Natural killer cell (primary cell): ENCODE data around the gene ALK. TPM values are rescaled to one million over a fixed set of nuclear protein-coding genes. Genes with fewer than 3 reads are reported as not detected.

Experiments
- ATAC-seq, 3 donors: fragments of 150-1000 bp in 2 of 3; fragments of 200-7000 bp in 1 of 3; cut with Tn5 transposase; 1 replicate in 1 of 3; 2 replicates in 2 of 3; pipeline ENCODE4 v1.10.0; 2021; ENCODE audit warnings: mild to moderate bottlenecking in 2 of 3, moderate library complexity in 2 of 3
- DNase-seq, 2 donors: peaks; one replicate each; pipeline versions ENCODE4 v3.0.0 to v3.0.0-alpha.2; 2013 to 2021; ENCODE audit warnings: mixed read lengths in 1 of 2
- H3K27ac ChIP-seq: one replicate; pipeline ENCODE4 v1.5.1; 2013; ENCODE audit warnings: mild to moderate bottlenecking, low read length
- H3K27me3 ChIP-seq: one replicate; pipeline ENCODE4 v1.6.1; 2013; ENCODE audit warnings: low read length; ENCODE audit not compliant: control insufficient read depth, insufficient read depth
- H3K36me3 ChIP-seq: one replicate; pipeline ENCODE4 v1.6.1; 2013; ENCODE audit warnings: low read length; ENCODE audit not compliant: control insufficient read depth, insufficient read depth
- H3K4me1 ChIP-seq: one replicate; pipeline ENCODE4 v1.6.1; 2013; ENCODE audit warnings: low read length; ENCODE audit not compliant: control insufficient read depth, insufficient read depth
- H3K4me3 ChIP-seq: one replicate; pipeline ENCODE4 v1.5.1; 2013; ENCODE audit warnings: low read length
- H3K9me3 ChIP-seq: one replicate; pipeline ENCODE4 v1.6.1; 2013; ENCODE audit warnings: low read length; ENCODE audit not compliant: control insufficient read depth, insufficient read depth
- H3K27ac Mint-ChIP-seq, 2 donors: one replicate each; pipeline ENCODE4 v1.8.0; 2022; ENCODE audit warnings: mild to moderate bottlenecking in 2 of 2, mixed read lengths in 2 of 2, moderate library complexity in 1 of 2
- H3K27me3 Mint-ChIP-seq, 2 donors: one replicate each; pipeline ENCODE4 v1.8.0; 2022; ENCODE audit warnings: low read depth in 2 of 2, mixed read lengths in 2 of 2
- H3K36me3 Mint-ChIP-seq: one replicate; pipeline ENCODE4 v1.8.0; 2022; ENCODE audit warnings: mixed read lengths
- H3K4me1 Mint-ChIP-seq, 2 donors: one replicate each; pipeline ENCODE4 v1.8.0; 2022; ENCODE audit warnings: mixed read lengths in 2 of 2
- H3K4me3 Mint-ChIP-seq: one replicate; pipeline ENCODE4 v1.8.0; 2022; ENCODE audit warnings: mild to moderate bottlenecking, moderate library complexity, mixed read lengths
- H3K9me3 Mint-ChIP-seq, 2 donors: one replicate each; pipeline ENCODE4 v1.8.0; 2022; ENCODE audit warnings: mixed read lengths in 2 of 2
- WGBS: methylation state at CpG from one replicate; pipeline ENCODE4 v1.1.7; 2013; ENCODE audit warnings: missing lambda C conversion rate; ENCODE audit not compliant: insufficient coverage; 5-methylcytosine and 5-hydroxymethylcytosine counted together
- intact Hi-C: fragments of 100-400 bp; cut with micrococcal nuclease; formaldehyde crosslinking; loops from one replicate; pipeline ENCODE4 v1.14.2; 2022
- total RNA-seq, 4 donors: library from RNA; stranded (reverse); fragments of 120-200 nt in 1 of 4; gene quantifications; one replicate each; pipeline versions ENCODE4 v1.2.3 to v1.2.4, GENCODE V29; 2013 to 2022
- TF ChIP-seq, protein P1 (sequence below): fragments of 200-600 bp; IDR thresholded peaks from one replicate; pipeline ENCODE4 v1.8.0; 2022; ENCODE audit warnings: antibody characterized with exemption

Gene ALK
- total RNA-seq, 3 donors from 2014 or later (not counting 1 experiment from before 2014, with no cell fraction given): not detected

DNA sequence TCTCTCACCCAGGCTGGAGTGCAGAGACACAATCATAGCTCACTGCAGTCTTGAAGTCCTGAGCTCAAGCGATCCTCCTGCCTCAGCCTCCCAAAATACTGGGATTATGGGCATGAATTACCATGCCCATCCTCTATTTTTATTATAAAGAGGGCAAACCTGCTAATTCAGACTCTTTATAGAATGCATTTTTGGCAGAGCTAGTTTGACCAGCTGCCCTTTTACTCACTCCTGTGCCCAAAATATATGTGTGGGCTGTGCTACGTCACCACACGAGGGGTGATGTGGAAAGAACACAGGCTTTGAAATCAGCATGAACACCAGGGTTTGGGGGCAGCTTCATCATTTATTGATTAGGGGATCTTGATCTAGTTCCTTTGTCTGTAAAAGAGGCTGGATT lies 668.4 kb downstream of the ALK start:
- no peaks in the 10 kb centered on the region for H3K9me3 Mint-ChIP-seq
- TF ChIP-seq, protein P1, sequence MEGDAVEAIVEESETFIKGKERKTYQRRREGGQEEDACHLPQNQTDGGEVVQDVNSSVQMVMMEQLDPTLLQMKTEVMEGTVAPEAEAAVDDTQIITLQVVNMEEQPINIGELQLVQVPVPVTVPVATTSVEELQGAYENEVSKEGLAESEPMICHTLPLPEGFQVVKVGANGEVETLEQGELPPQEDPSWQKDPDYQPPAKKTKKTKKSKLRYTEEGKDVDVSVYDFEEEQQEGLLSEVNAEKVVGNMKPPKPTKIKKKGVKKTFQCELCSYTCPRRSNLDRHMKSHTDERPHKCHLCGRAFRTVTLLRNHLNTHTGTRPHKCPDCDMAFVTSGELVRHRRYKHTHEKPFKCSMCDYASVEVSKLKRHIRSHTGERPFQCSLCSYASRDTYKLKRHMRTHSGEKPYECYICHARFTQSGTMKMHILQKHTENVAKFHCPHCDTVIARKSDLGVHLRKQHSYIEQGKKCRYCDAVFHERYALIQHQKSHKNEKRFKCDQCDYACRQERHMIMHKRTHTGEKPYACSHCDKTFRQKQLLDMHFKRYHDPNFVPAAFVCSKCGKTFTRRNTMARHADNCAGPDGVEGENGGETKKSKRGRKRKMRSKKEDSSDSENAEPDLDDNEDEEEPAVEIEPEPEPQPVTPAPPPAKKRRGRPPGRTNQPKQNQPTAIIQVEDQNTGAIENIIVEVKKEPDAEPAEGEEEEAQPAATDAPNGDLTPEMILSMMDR: no peak
- Histone ChIP-seq H3K9me3 (no peaks in the 10 kb centered on the region), H3K27me3 (no peaks in the 10 kb centered on the region), H3K4me1 (no peaks in the 10 kb centered on the region), H3K36me3 (no peaks in the 10 kb centered on the region), H3K4me3 (no peak overlapping the region), H3K27ac (no peak overlapping the region)
- ATAC-seq: no peak
- H3K4me1 Mint-ChIP-seq: no peaks in the 10 kb centered on the region
- no peak for DNase-seq
- no peak overlapping the region for H3K4me3 Mint-ChIP-seq
- H3K27me3 Mint-ChIP-seq: peaks cover 12 to 26% of the 10 kb centered on the region in 2 donors
- H3K36me3 Mint-ChIP-seq: no peaks in the 10 kb centered on the region
- intact Hi-C loops: no loop called here
- 87% methylated on average over 3 of the region's 3 CpGs for WGBS
- no peak overlapping the region for H3K27ac Mint-ChIP-seq

DNA sequence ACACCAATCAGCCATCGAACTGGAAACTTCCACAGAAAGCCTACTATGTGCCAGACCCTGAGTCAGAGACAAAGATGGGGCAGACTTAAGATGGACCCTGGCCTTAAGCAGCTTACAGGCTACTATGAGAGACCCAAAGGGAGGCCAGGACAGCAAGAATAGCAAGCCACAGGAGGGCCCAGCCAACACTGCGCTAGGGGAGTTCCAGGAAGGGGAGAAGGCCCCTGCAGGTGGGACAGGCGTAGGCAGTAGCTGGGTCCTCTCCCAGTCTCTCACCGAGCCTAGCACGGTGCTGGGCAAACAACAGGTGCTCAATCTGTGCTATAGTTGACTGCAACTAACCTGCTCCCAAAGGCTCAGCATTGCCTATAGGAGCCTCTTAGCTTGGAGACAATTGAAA lies 670.0 kb downstream of the ALK start:
- DNase-seq (no peak), ATAC-seq (no peak)
- intact Hi-C loops: no loop called here
- Histone ChIP-seq H3K9me3 (no peaks in the 10 kb centered on the region), H3K4me3 (no peak overlapping the region), H3K4me1 (no peaks in the 10 kb centered on the region), H3K27ac (no peak overlapping the region), H3K36me3 (no peaks in the 10 kb centered on the region), H3K27me3 (no peaks in the 10 kb centered on the region)
- H3K27ac Mint-ChIP-seq: no peak overlapping the region
- no peaks in the 10 kb centered on the region for H3K4me1 Mint-ChIP-seq
- peaks cover 8 to 23% of the 10 kb centered on the region in 2 donors for H3K27me3 Mint-ChIP-seq
- 87% methylated on average over 5 of the region's 5 CpGs for WGBS
- no peaks in the 10 kb centered on the region for H3K9me3 Mint-ChIP-seq
- H3K36me3 Mint-ChIP-seq: no peaks in the 10 kb centered on the region
- TF ChIP-seq, protein P1: no peak
- H3K4me3 Mint-ChIP-seq: no peak overlapping the region

DNA sequence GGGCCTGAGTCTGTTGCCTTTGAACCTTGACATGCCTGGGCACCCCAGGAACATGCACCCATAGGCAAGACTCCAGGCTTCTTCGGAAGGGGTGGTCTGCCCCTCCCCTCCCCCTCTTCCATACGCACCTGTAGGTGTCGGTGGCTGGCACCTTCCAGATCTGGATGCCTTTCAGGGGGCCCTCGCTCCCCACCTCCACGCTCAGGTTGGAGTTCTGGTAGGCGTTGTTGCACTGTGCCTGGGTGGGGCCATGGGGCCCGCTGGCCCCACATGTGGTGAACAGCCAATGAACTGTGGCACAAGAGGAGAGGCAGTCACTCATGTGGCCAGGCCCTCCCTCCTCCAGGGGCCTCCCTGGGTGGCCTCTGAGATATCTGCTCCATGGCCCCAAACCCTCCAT lies 670.4 kb downstream of the ALK start:
- intact Hi-C loops: no loop called here
- H3K9me3 ChIP-seq: no peaks in the 10 kb centered on the region
- no peaks in the 10 kb centered on the region for H3K36me3 Mint-ChIP-seq
- H3K4me1 Mint-ChIP-seq: no peaks in the 10 kb centered on the region
- TF ChIP-seq, protein P1: no peak
- no peak overlapping the region for H3K4me3 ChIP-seq
- no peaks in the 10 kb centered on the region for H3K36me3 ChIP-seq
- 98% methylated on average over 7 of the region's 7 CpGs for WGBS
- H3K27ac Mint-ChIP-seq: no peak overlapping the region
- no peak overlapping the region for H3K4me3 Mint-ChIP-seq
- DNase-seq (no peak), ATAC-seq (no peak)
- H3K9me3 Mint-ChIP-seq: no peaks in the 10 kb centered on the region
- peaks cover 8 to 21% of the 10 kb centered on the region in 2 donors for H3K27me3 Mint-ChIP-seq
- H3K27me3 ChIP-seq: no peaks in the 10 kb centered on the region
- no peak overlapping the region for H3K27ac ChIP-seq
- H3K4me1 ChIP-seq: no peaks in the 10 kb centered on the region

DNA sequence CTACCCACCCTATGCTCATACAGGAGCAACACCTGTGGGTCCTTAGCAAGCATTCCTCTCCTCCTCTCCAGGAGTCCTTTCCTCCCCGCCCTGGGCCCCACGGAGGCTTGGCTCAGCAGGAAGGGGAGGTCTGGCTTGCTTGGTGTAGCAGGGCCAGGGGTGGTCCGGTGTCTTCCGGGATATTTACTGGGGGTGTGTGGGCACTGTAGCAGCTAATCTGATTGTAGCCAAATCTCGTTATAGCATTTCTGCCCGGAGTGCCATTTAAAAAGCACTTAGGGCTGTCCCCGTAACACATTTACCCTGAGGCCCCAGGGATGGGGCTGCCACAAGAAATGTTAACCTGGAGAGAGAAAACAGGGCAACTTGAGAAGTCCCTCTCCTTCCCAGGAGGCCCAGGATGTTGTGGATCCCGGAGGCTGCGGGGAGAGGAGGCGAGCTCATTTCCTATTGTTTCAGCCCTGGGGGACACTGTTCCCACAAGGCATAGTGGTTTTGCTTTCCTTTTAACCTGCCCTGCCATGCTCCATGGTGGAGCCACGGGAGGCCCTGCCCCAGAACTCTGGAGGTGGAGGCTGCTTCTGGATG lies 671.6 kb downstream of the ALK start:
- no peaks in the 10 kb centered on the region for H3K27me3 ChIP-seq
- no peak overlapping the region for H3K4me3 Mint-ChIP-seq
- no peaks in the 10 kb centered on the region for H3K9me3 ChIP-seq
- H3K4me3 ChIP-seq: no peak overlapping the region
- H3K27ac Mint-ChIP-seq: no peak overlapping the region
- H3K36me3 ChIP-seq: no peaks in the 10 kb centered on the region
- intact Hi-C loops: no loop called here
- peaks cover 5 to 9% of the 10 kb centered on the region in 2 donors for H3K27me3 Mint-ChIP-seq
- H3K9me3 Mint-ChIP-seq: no peaks in the 10 kb centered on the region
- ATAC-seq (no peak), DNase-seq (no peak)
- H3K27ac ChIP-seq: no peak overlapping the region
- TF ChIP-seq, protein P1: no peak
- no peaks in the 10 kb centered on the region for H3K4me1 ChIP-seq
- 45% methylated on average over 11 of the region's 11 CpGs for WGBS
- no peaks in the 10 kb centered on the region for H3K4me1 Mint-ChIP-seq
- no peaks in the 10 kb centered on the region for H3K36me3 Mint-ChIP-seq
